Endothelial cell of umbilical vein (primary cell): ENCODE data around the gene CCDC124. TPM values are rescaled to one million over a fixed set of nuclear protein-coding genes. Genes with fewer than 3 reads are reported as not detected.

Experiments used
- BruUV-seq: library from RNA; stranded (reverse); fragments of 400-500 nt; replicated peaks from 2 replicates; lab custom pipeline; 2021; lab: Mats Ljungman, UMichigan
- CTCF ChIA-PET: fragments of 300-600, 350-600 bp; sonication (Branson Sonifier 250); formaldehyde crosslinking; loops from one replicate; lab custom pipeline; 2021; ENCODE audit warnings: antibody characterized with exemption, inconsistent platforms; lab: Charles Lee
- POLR2A ChIA-PET: fragments of 300-600, 350-600 bp; sonication (Branson Sonifier 250); formaldehyde crosslinking; loops from one replicate; lab custom pipeline; 2021; ENCODE audit warnings: antibody characterized with exemption, inconsistent platforms; lab: Charles Lee
- DNase-seq: peaks from one replicate; pipeline ENCODE4 v3.0.0-alpha.2; 2011; ENCODE audit warnings: low read depth, low spot score
- FAIRE-seq: peaks from 2 replicates; lab custom pipeline; 2011; peaks lifted over from hg19 to GRCh38; lab: Jason Lieb, UNC
- H2AFZ ChIP-seq: 2 replicates; pipeline ENCODE4 v1.6.0; 2012; ENCODE audit warnings: low read depth, low read length, control low read depth, inconsistent platforms
- H3K27ac ChIP-seq: 2 replicates; pipeline ENCODE4 v1.5.1; 2011; ENCODE audit warnings: low read depth, mild to moderate bottlenecking, control low read depth, low read length, moderate library complexity; ENCODE audit not compliant: insufficient read depth
- H3K27me3 ChIP-seq, 2 experiments: 2 replicates each; pipeline versions ENCODE4 v1.6.0 to v1.6.1; 2011; ENCODE audit warnings: low read length in 2 of 2, mixed read lengths in 1 of 2; ENCODE audit not compliant: control insufficient read depth in 2 of 2, insufficient read depth in 2 of 2
- H3K36me3 ChIP-seq, 2 experiments: 2 replicates in 1 of 2; 3 replicates in 1 of 2; pipeline ENCODE4 v1.5.1; 2011; ENCODE audit warnings: low read length in 2 of 2, mild to moderate bottlenecking in 1 of 2, moderate library complexity in 1 of 2; ENCODE audit not compliant: control insufficient read depth in 2 of 2, insufficient read depth in 2 of 2; ENCODE audit errors: extremely low read depth in 1 of 2
- H3K4me1 ChIP-seq: 3 replicates; pipeline ENCODE4 v1.5.1; 2011; ENCODE audit warnings: mild to moderate bottlenecking, low read length; ENCODE audit not compliant: control insufficient read depth, insufficient read depth; ENCODE audit errors: extremely low read depth
- H3K4me2 ChIP-seq: 2 replicates; pipeline ENCODE4 v1.6.1; 2011; ENCODE audit warnings: low read length, control low read depth, mixed read lengths; ENCODE audit not compliant: insufficient read depth
- H3K4me3 ChIP-seq, 3 experiments: fragments of 200-600 bp in 1 of 3; sonication (generic), shearing (Covaris generic) in 1 of 3; replicated peaks in 1 of 3; 2 replicates each; pipeline ENCODE4 v1.5.1; 2011 to 2016; ENCODE audit warnings: control low read depth in 3 of 3, low read length in 3 of 3, mild to moderate bottlenecking in 2 of 3, inconsistent platforms in 1 of 3, low read depth in 1 of 3, moderate library complexity in 1 of 3; ENCODE audit not compliant: insufficient read depth in 1 of 3
- H3K79me2 ChIP-seq: 2 replicates; pipeline ENCODE4 v1.6.0; 2012; ENCODE audit warnings: low read length, inconsistent platforms; ENCODE audit not compliant: control insufficient read depth, insufficient read depth
- H3K9ac ChIP-seq: replicated peaks from 2 replicates; pipeline ENCODE3; 2011; ENCODE audit warnings: low read length, control low read depth; ENCODE audit not compliant: insufficient read depth; ENCODE audit errors: extremely low read depth
- H3K9me1 ChIP-seq: replicated peaks from 3 replicates; pipeline ENCODE4 v1.6.0; 2011; ENCODE audit warnings: mild to moderate bottlenecking, low read length; ENCODE audit not compliant: control insufficient read depth, insufficient read depth; ENCODE audit errors: extremely low read depth
- H3K9me3 ChIP-seq: replicated peaks from 2 replicates; pipeline ENCODE4 v1.5.1; 2012; ENCODE audit warnings: low read length, inconsistent platforms; ENCODE audit not compliant: control insufficient read depth, insufficient read depth
- H4K20me1 ChIP-seq: replicated peaks from 2 replicates; pipeline ENCODE3; 2011; ENCODE audit warnings: mild to moderate bottlenecking, low read length; ENCODE audit not compliant: control insufficient read depth, insufficient read depth; ENCODE audit errors: extremely low read depth
- JUN ChIP-seq: IDR thresholded peaks from 2 replicates; pipeline ENCODE4 v1.6.1; 2011; ENCODE audit warnings: borderline replicate concordance, low read depth; ENCODE audit not compliant: insufficient read length, insufficient read depth
- MYC ChIP-seq: IDR thresholded peaks from one replicate; pipeline ENCODE4 v1.6.1; 2011; ENCODE audit warnings: mild to moderate bottlenecking, low read depth, low read length
- dilution Hi-C: fragments of 300-500 bp; cut with MboI; formaldehyde crosslinking; loops from one replicate; pipeline ENCODE4 v1.15.0; 2019; ENCODE audit warnings: low sequenced_read_pairs; ENCODE audit not compliant: extremely low pct_ligation_motif_present
- intact Hi-C: fragments of 100-400 bp; cut with micrococcal nuclease; formaldehyde crosslinking; loops from one replicate; pipeline ENCODE4 v1.10.0; 2022
- polyA plus RNA-seq, 4 experiments: library from polyadenylated mRNA; depleted of rRNA in 3 of 4; stranded (reverse) in 3 of 4; unstranded in 1 of 4; fragments of >200 nt; gene quantifications; 2 replicates each; pipeline versions ENCODE4 v1.2.1 to v1.2.3, GENCODE V29; 2011 to 2012; ENCODE audit warnings: missing spikeins in 1 of 4
- total RNA-seq: library from RNA; stranded (reverse); gene quantifications from 2 replicates; pipeline ENCODE4 v1.2.3, GENCODE V29; 2021
- TF ChIP-seq, protein P1 (sequence below): IDR thresholded peaks from 2 replicates; pipeline ENCODE4 v1.6.1; 2011; ENCODE audit not compliant: insufficient read depth, insufficient read length
- TF ChIP-seq, protein P2 (sequence below), 2 donors: IDR thresholded peaks; 1 replicate in 1 of 2; 2 replicates in 1 of 2; pipeline ENCODE4 v1.5.1; 2011; ENCODE audit warnings: low read length in 2 of 2, mild to moderate bottlenecking in 2 of 2, moderate library complexity in 2 of 2, control low read depth in 1 of 2, inconsistent platforms in 1 of 2, low read depth in 1 of 2; ENCODE audit not compliant: insufficient read depth in 1 of 2; ENCODE audit errors: extremely low read depth in 1 of 2

Gene CCDC124
- total and polyA plus RNA-seq, 2 donors (not counting 3 experiments of a cell fraction or from before 2014, with no cell fraction given) = 101 to 115 TPM

DNA sequence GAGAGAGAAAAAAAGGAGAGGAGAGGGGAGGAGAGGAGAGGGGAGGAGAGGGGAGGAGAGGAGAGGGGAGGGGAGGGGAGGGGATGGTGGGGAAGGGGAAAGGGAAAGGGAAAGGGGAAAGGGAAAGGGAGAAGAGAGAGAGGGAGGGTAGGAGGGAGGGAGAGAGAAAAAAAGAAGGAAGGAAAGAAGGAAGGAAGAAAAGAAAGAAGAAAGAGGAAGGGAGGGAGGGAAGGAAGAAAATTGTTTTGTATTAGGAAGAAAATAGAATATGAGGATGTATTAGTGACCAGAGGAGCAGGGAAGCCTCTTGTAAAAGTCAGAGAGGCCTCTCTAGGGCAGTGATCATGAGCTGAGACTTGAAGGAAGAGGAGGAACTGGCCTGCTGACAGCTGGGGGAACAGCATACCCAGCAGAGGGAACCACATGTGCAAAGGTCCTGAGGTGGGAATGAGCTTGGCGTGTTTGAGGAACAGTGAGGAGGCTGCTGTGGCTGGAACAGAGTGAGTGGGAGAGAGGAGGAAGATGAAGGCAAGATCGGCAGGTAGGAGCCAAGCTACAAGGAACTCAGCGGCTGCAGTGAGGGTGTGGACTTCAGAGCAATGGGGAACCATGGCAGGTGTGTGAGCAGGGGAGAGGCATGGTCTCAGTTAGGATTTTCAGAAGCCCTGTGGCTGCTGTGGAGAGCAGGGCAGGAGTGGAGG, 24.5 kb downstream of the CCDC124 start:
- Histone ChIP-seq H3K9me1 (no peaks in the 10 kb centered on the region), H3K9me3 (no peaks in the 10 kb centered on the region), H4K20me1 (no peaks in the 10 kb centered on the region), H3K27me3 (peaks cover 18 to 24% of the 10 kb centered on the region in 2 experiments), H3K27ac (no peak overlapping the region), H2AFZ (no peak overlapping the region), H3K9ac (no peak overlapping the region), H3K36me3 (no peaks in the 10 kb centered on the region), H3K79me2 (no peaks in the 10 kb centered on the region), H3K4me3 (no peak overlapping the region), H3K4me1 (no peaks in the 10 kb centered on the region), H3K4me2 (no peak overlapping the region)
- CTCF ChIA-PET = interaction anchor here (3.1 to 4.0 kb wide), 2 partner anchors 37 to 40 kb away, joined by 19 to 20 read pairs; no protein-coding TSS in a partner anchor
- BruUV-seq = no TSS peak
- dilution Hi-C loops = no loop called here
- POLR2A ChIA-PET = no interaction called here
- no peak for TF ChIP-seq MYC
- TF ChIP-seq, protein P1, sequence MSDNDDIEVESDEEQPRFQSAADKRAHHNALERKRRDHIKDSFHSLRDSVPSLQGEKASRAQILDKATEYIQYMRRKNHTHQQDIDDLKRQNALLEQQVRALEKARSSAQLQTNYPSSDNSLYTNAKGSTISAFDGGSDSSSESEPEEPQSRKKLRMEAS = no peak
- TF ChIP-seq, protein P2, sequence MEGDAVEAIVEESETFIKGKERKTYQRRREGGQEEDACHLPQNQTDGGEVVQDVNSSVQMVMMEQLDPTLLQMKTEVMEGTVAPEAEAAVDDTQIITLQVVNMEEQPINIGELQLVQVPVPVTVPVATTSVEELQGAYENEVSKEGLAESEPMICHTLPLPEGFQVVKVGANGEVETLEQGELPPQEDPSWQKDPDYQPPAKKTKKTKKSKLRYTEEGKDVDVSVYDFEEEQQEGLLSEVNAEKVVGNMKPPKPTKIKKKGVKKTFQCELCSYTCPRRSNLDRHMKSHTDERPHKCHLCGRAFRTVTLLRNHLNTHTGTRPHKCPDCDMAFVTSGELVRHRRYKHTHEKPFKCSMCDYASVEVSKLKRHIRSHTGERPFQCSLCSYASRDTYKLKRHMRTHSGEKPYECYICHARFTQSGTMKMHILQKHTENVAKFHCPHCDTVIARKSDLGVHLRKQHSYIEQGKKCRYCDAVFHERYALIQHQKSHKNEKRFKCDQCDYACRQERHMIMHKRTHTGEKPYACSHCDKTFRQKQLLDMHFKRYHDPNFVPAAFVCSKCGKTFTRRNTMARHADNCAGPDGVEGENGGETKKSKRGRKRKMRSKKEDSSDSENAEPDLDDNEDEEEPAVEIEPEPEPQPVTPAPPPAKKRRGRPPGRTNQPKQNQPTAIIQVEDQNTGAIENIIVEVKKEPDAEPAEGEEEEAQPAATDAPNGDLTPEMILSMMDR (IDR thresholded peaks at IDR 0.05; ENCODE audit: extremely low read depth in 1 of 2, insufficient read depth in 1 of 2, low read depth in 1 of 2, low read length in 2 of 2) = no peak
- no peak for TF ChIP-seq JUN
- FAIRE-seq (no peak), DNase-seq (no peak)
- intact Hi-C loops = no loop called here
